ENCODE data around the gene IFNB1. TPM values are rescaled to one million over a fixed set of nuclear protein-coding genes. Genes with fewer than 3 reads are reported as not detected.

Gene IFNB1
- total RNA-seq, 1 experiment from 2014 or later = not detected

- Mint-ChIP-seq H3K27ac (no peak overlapping the region), H3K27me3 (ENCODE audit: low read depth) (no peaks in the 10 kb centered on the region), H3K4me1 (peaks cover under 1% of the 10 kb centered on the region), H3K36me3 (peaks cover 3% of the 10 kb centered on the region), H3K9me3 (peaks cover 14% of the 10 kb centered on the region), H3K4me3 (no peak overlapping the region)
- ChIA-PET CTCF (interaction anchor here (1.1 kb wide), 1 partner anchor 30 kb away, joined by 6 read pairs; no protein-coding TSS in a partner anchor), POLR2A (no interaction called here)
- TF ChIP-seq USF2 (CRISPR knock-in tag; IDR thresholded peaks at IDR 0.05) (no peak), NR2C2 (CRISPR knock-in tag; IDR thresholded peaks at IDR 0.05) (no peak), ZBTB43 (CRISPR knock-in tag; IDR thresholded peaks at IDR 0.05) (no peak), ZMAT4 (CRISPR knock-in tag; IDR thresholded peaks at IDR 0.05) (no peak), ATF6 (CRISPR knock-in tag; IDR thresholded peaks at IDR 0.05) (no peak), RORB (CRISPR knock-in tag; IDR thresholded peaks at IDR 0.05) (no peak), MYBL2 (CRISPR knock-in tag; IDR thresholded peaks at IDR 0.05) (no peak), MXD4 (CRISPR knock-in tag; IDR thresholded peaks at IDR 0.05; ENCODE audit: borderline replicate concordance) (no peak), ZNF425 (CRISPR knock-in tag; conservative IDR thresholded peaks at IDR 0.05) (no peak), ZNF121 (CRISPR knock-in tag; IDR thresholded peaks at IDR 0.05) (no peak), NR1H2 (CRISPR knock-in tag; IDR thresholded peaks at IDR 0.05) (no peak), ERG (CRISPR knock-in tag; IDR thresholded peaks at IDR 0.05) (no peak), NFYB (CRISPR knock-in tag; conservative IDR thresholded peaks at IDR 0.05; ENCODE audit: low read depth) (no peak), ARID4B (CRISPR knock-in tag; IDR thresholded peaks at IDR 0.05; ENCODE audit: borderline replicate concordance) (no peak), E2F4 (CRISPR knock-in tag; IDR thresholded peaks at IDR 0.05; ENCODE audit: borderline replicate concordance, low read depth) (no peak), FOXK1 (CRISPR knock-in tag; IDR thresholded peaks at IDR 0.05) (no peak), E2F1 (CRISPR knock-in tag; IDR thresholded peaks at IDR 0.05) (no peak), STAT6 (CRISPR knock-in tag; conservative IDR thresholded peaks at IDR 0.05; ENCODE audit: low read depth) (no peak), ZNF232 (CRISPR knock-in tag; IDR thresholded peaks at IDR 0.05) (no peak)
- DNase-seq (ENCODE audit: low spot score) = no peak
- ATAC-seq = no peak
These were observed 3.1 kb upstream of the IFNB1 start for GRCh38 chr9:21080793-21081192.
